GM21529 (cell line): Measurements from ENCODE around the gene BCAS1.

Experiments used
- ATAC-seq: cut with Tn5 transposase; IDR thresholded peaks from one replicate; pipeline ENCODE4 v1.9.1; 2021; ENCODE audit not compliant: unreplicated experiment

Gene BCAS1

GRCh38 chr20:54078296-54078984 lies 8.0 kb upstream of the BCAS1 start:
- ATAC-seq, result peak; percentile 59

GRCh38 chr20:54076259-54076658 lies 5.9 kb upstream of the BCAS1 start:
- ATAC-seq, result no peak

GRCh38 chr20:54075322-54075721 lies 4.9 kb upstream of the BCAS1 start:
- no peak for ATAC-seq

GRCh38 chr20:54074511-54074910 lies 4.1 kb upstream of the BCAS1 start:
- no peak for ATAC-seq

GRCh38 chr20:54073288-54073687 lies 2.9 kb upstream of the BCAS1 start:
- ATAC-seq, result no peak

- no peak for ATAC-seq
Measured at GRCh38 chr20:54069501-54069971, 858 bp downstream of the BCAS1 start.

- ATAC-seq, result no peak
Measured at GRCh38 chr20:54068966-54069365, 1.4 kb downstream of the BCAS1 start.

GRCh38 chr20:54068495-54068894 lies 1.9 kb downstream of the BCAS1 start:
- ATAC-seq, result no peak

- peak; percentile 63 for ATAC-seq
Measured at GRCh38 chr20:54067606-54068174, 2.7 kb downstream of the BCAS1 start.

GRCh38 chr20:54065601-54066038 lies 4.8 kb downstream of the BCAS1 start:
- ATAC-seq, result no peak

- ATAC-seq, result no peak
Measured at GRCh38 chr20:54064939-54065338, 5.5 kb downstream of the BCAS1 start.

GRCh38 chr20:54063992-54064676 lies 6.3 kb downstream of the BCAS1 start:
- peak; percentile 35 for ATAC-seq

- ATAC-seq, result no peak
Measured at GRCh38 chr20:54063580-54063979, 6.8 kb downstream of the BCAS1 start.

- ATAC-seq, result peak; percentile 43
Measured at GRCh38 chr20:54062812-54063280, 7.5 kb downstream of the BCAS1 start.

GRCh38 chr20:54061101-54061881 lies 9.1 kb downstream of the BCAS1 start:
- ATAC-seq, result no peak

- no peak for ATAC-seq
Measured at GRCh38 chr20:54059691-54060364, 10.6 kb downstream of the BCAS1 start.

- ATAC-seq, result peak; percentile 47
Measured at GRCh38 chr20:54058420-54059139, 11.8 kb downstream of the BCAS1 start.

- ATAC-seq, result no peak
Measured at GRCh38 chr20:54056762-54057639, 13.4 kb downstream of the BCAS1 start.

GRCh38 chr20:54054516-54054915 lies 15.9 kb downstream of the BCAS1 start:
- ATAC-seq, result no peak
